Measurements from ENCODE around the gene TCTN1.
"Not testable (repeated sequence)": the region's sequence is repeated elsewhere in the genome, so short reads cannot be mapped to it uniquely, and the experiment has no call there.

Gene TCTN1

DNA sequence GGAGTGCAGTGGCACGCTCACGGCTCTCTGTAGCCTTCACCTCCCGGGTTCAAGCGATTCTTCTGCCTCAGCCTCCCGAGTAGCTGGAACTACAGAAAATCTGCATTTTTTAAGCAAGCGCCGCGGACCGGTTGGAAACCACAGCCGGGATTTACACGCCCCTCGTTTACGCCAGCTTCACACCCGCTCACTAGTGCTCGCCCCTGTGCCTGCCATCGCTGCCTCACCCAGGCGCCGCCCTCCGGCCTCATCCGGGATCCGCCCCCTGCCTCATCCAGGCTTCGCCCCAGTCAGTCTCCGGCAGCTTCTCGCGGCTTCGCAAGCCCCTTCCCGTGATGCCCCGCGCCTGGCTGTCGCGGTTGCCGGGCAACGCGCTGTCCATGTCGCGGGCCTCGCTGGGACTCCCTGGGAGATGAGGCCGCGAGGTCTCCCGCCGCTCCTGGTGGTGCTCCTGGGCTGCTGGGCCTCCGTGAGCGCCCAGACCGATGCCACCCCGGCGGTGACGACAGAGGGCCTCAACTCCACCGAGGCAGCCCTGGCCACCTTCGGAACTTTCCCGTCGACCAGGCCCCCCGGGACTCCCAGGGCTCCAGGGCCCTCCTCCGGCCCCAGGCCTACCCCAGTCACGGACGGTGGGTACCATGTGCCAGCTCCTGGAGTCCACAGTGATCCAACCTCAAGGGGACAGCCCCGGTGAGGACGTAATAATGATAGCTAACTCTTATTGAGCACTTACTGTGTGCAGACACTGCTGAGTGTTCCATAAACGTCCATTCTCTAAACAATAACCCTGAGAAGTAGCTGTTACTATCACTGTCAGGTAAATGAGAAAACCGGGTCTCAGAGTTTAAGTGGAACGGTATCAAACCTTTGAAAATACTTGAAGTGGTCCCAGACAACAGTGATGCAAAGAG lies at the start of gene TCTN1:
TSS of gene TCTN1 (plus strand) at position 359 of the 914 bp plus-strand sequence. CDS start at position 413, 54 bp downstream.
- peak; percentile 95 for DNase-seq (ENCODE audit: low read depth)

DNA sequence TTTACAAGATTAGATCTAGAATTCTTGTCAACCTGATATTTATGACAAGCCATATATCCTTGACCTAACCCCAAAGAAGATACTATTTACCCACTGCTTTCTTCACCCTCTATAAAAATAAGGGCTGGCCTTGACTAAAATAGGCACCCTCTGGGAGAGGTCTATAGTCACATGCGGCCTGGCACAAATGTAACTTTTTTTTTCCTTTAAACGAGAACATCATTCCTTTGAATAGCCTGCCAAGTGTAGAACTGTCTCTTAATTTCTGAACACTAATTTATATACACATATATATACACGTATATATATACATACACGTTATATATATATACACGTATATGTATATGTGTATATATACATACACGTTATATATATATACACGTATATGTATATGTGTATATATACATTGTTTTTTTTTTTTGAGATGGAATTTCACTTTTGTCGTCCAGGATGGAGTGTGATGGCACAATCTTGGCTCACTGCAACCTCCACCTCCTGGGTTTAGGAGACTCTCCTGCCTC lies 49.4 kb upstream of the TCTN1 start:
- DNase-seq (ENCODE audit: low read depth): peak; percentile 22

DNA sequence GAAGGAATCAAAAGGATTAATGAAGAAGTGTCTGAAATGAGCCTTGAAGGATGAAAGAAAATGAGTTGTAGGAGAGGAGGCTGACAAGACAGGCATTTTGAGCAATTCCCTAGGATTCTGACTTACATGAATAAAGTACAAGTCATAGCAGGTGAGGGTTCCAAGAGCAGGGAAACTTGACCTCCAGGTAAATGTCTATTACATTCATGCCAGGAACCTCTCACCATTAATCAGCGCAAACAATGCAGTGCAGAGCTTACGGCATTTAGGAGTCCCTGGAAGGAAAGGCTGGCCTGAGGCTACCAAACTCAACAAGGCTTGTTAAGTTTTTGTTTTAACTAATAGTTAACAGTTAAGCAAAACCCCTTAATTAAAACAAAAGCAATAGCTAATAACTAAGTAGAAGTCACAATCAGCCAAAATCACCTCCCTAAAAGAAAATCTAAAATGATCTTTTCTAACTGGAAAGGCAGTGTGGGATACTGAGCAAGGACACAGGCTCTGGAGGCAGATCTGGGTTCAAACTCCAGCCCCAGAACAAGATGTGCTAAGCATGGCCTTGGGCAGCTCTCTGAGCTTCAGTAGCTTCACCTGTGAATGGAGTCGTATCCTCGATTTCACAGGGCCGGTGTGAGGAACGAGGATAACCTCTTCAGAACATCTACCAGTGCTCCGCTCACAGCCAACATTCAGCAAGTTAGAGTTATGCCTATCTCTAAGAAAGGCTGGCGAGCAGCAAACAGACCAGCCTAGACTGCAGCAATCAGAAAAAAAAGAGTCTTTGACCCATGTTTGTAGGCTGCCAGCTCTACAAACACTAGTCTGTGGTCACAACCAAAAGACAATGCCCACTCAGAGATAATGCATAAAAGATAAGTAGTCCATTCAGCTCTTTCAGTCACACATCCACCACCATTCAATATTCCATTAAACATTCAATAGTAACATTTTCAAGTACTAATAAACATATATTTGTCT lies 47.7 kb upstream of the TCTN1 start:
- no peak for DNase-seq (ENCODE audit: low read depth)

DNA sequence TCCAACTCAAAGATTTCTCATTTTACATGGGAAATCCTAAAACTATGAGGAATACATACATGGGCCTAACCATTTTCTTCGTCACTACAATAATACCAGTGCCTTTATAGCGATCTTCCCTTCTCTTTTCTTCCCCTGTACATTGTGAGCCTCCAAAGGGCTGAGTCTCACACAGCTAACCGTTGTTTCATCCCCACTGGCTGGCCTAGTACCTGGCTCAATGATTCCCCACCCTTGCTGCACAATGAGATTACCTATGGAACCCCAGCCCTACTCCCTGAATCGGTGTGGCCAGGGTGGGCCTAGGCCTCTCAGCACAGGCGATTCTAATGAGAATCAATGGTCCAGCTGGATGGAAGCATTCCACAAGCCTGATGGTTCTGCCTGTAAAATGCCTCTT lies 46.9 kb upstream of the TCTN1 start:
- DNase-seq (ENCODE audit: low read depth): no peak

DNA sequence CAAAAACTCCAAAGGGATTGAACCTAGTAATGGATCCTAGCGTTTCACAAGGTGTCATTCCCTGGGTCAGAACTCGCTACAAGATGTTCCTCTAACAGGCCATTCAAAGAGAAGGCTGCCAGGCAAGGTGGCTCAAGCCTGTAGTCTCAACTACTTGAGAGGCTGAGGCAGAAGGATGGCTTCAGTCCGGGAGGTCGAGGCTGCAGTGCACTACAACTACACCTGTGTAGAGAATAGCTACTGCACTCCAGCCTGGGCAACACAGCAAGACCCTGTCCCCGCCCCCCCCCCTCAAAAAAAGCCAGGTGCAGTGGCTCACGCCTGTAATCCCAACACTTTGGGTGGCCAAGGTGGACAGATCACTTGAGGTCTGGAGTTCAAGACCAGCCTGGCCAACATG lies 45.2 kb upstream of the TCTN1 start:
- no peak for DNase-seq (ENCODE audit: low read depth)

DNA sequence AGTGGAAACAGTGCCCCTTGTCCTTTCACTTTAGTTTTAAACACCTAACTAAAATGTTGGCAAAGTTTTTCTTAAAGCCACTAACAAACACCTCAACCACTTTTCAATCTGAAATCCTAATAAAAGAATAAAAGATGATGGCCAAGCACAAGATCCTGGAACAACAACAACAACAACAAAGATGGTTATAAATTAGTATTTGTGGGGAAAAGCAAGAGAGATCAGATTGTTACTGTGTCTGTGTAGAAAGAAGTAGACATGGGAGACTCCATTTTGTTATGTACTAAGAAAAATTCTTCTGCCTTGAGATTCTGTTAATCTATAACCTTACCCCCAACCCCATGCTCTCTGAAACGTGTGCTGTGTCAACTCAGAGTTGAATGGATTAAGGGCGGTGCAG lies 44.1 kb upstream of the TCTN1 start:
- DNase-seq (ENCODE audit: low read depth): not testable (repeated sequence)

DNA sequence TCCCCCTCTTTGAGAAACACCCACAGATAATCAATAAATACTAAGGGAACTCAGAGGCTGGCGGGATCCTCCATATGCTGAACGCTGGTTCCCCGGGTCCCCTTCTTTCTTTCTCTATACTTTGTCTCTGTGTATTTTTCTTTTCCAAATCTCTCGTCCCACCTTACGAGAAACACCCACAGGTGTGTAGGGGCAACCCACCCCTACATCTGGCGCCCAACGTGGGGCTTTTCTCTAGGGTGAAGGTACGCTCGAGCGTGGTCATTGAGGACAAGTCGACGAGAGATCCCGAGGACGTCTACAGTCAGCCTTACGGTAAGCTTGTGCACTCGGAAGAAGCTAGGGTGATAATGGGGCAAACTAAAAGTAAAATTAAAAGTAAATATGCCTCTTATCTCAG lies 43.1 kb upstream of the TCTN1 start:
- not testable (repeated sequence) for DNase-seq (ENCODE audit: low read depth)

DNA sequence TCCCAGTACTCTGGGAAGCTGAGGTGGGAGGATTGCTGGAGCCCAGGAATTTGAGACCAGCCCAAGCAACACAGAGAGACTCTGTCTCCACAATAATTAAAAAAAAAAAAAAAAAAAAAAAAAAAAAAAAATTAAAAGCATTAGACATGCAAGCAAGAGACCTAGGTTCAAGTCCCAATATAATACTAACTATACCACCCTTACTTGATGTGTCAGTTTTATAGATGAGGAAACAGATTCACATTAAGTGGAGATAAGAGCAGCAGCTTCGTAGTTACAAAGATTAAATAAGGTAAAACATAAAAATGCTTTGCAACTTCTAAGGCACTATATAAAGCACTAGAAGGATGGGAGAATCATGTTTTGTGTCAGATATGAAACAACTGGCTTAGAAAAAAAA lies 39.9 kb upstream of the TCTN1 start:
- no peak for DNase-seq (ENCODE audit: low read depth)

DNA sequence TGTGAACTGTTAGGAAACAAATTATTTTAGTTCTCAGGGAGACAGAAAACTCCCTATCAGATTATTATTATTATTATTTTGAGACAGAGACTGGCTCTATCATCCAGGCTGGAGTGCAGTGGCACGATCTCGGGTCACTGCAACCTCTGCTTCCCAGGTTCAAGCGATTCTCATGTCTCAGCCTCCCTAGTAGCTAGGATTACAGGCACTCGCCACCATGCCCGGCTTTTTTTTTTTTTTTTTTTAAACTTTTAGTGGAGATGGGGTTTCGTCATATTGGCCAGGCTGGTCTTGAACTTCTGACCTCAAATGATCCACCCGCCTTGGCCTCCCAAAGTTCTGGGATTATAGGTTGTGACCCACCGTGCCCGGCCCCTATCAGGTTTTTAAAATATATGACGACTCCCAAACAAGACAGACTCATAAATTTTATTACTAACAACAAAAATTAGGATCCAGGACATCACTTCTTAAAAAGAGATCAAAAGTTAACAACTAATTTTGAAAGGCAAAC lies 39.2 kb upstream of the TCTN1 start:
- DNase-seq (ENCODE audit: low read depth): not testable (repeated sequence)

DNA sequence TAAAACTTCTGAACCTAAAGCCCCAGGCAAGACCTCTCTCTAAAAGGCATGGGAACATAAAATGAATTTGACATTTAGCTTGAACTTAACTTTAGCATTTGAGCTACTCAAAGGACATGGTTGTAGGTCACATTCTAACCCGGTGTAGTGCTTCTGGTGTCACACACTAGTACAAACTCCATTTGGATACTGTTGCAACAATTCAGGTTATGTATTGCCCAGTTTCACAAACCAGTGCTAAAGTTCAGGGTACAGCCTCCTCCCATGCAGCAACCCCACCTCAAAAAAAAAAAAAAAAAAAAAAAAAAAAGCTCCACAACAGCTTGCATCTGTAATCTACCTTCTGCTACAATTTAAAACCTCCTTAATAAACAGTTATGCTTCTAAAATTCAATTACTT lies 38.6 kb upstream of the TCTN1 start:
- peak; percentile 25 for DNase-seq (ENCODE audit: low read depth)

DNA sequence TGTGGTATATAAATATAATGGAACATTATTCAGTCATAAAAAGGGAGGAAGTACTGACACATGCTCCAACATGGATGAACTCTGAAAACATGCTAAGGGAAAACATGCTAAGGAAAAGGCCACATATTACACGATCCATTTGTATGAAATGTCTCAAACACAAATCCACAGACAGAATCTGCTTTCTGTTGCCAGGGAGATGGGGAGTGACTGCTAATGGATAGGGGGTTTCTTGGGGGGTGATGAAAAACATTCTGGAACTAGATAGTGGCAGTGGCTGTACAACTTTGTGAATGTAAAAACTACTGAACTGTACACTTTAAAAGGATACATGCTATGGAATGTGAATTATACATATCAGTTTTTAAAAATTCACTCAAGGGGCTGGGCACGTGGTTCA lies 37.4 kb upstream of the TCTN1 start:
- DNase-seq (ENCODE audit: low read depth): no peak

DNA sequence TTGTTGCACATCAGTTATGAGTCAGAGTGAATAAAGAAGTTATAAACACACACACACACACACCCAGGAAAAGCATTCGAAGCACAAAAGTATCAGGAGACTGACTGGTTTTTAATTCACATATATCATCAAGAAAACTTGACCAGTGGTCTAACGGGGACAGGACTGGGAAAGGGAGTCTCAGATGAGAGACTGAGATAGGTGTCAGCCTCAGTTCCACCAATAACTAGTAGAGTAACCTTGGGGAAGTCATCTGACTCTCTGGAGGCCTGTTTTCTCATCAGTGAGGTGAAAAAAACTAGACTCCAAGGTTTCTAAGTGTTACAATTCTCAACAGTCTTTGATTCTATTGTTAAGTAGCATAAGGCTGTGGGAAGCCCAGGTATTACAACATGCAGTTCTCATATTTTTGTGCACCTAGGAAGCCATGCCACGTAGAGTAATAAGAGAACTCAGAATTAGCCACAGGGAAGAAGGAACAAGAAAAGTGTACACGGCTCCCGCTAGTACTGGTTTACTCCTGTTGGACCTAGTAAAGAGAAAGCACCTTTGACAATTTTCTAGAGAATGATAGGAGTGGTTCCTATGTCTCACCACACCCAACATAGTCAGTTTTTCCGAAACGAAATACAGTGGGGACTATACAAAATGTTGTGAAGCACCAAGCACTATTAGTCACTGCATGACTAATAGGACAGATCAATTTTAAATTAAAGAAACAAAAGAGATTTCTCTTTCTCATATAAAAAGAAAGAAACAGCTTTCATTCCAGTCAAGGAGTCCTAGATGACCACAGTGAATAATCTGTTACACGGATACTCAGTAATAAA lies 35.9 kb upstream of the TCTN1 start:
- peak; percentile 83 for DNase-seq (ENCODE audit: low read depth)

DNA sequence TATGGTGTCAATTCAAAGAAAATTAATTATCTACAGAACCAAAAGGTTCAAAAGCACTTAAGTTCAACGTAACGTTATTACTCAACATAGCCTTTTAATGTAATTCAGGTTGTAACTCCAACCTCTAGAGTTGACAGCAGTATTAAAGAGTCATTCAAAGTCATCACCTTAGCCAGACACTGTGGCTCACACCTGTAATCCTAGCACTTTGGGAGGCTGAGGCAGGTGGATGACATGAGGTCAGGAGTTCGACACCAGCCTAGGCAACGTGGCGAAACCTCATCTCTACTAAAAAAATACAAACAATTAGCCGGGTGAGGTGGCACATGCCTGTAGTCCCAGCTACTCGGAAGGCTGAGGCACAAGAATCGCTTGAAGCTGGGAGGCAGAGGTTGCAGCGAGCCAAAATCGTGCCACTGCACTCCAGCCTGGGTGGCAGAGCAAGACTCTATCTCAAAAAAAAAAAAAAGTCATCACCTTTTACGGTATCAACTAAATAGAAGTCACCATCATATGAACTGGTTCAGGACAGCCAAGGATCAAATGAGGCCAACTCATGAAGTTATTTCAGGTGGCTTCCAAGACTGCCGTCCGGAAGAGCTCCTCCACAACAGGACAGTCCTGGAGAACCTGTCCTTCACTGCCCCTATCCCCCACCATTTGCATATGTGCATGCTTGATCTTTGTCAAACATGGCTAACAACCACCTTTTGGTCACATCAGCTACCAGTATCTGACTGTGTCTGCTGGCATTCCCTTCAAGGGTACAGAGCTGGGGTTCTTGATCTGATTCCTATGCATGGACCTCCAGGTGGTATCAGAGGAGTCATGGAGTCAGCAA lies 35.0 kb upstream of the TCTN1 start:
- no peak for DNase-seq (ENCODE audit: low read depth)

DNA sequence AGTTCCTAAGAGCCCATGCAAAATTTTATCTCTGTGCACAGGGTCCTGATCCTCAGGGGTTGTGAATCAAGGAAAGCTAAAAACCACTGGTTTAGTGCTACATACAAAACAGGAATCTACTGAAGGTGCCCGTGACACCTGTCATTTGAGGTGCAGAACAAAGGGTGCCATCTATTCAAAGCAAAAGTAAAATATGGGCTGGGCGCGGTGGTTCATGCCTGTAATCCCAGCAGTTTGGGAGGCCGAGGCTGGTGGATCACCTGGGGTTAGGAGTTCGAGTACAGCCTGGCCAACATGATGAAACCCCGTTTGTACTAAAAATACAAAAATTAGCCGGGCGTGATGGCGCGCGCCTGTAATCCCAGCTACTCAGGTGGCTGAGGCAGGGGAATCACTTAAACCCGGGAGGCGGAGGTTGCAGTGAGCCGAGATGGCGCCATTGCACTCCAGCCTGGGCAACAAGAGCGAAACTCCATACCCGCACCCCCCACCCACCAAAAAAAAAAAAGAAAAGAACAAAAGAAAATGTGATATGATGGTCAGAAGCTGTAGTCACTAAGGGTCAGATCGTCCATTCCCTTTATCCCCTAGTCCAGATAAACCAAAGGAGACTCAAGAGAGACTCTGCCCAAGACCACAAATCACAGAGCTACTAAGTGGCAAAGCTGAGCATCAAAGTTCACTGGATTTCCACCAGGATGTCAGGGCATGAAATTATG lies 34.2 kb upstream of the TCTN1 start:
- DNase-seq (ENCODE audit: low read depth): no peak

DNA sequence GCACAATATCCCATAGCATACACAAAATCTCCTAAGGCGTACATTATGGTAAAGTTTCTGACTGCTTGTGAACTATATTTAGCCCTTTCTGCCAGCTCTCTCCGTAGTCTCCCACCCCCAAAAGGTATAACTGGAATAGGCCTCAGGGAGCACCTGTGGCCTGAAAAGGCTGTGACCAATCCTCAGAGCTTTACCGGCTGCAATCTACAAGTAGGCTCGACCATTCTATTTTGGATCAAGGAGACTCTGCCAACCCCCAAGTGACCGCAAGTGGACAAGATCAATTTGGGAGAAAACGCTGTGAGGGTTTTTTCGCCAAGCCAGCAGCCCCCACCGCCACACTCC lies 32.0 kb upstream of the TCTN1 start:
- no peak for DNase-seq (ENCODE audit: low read depth)

DNA sequence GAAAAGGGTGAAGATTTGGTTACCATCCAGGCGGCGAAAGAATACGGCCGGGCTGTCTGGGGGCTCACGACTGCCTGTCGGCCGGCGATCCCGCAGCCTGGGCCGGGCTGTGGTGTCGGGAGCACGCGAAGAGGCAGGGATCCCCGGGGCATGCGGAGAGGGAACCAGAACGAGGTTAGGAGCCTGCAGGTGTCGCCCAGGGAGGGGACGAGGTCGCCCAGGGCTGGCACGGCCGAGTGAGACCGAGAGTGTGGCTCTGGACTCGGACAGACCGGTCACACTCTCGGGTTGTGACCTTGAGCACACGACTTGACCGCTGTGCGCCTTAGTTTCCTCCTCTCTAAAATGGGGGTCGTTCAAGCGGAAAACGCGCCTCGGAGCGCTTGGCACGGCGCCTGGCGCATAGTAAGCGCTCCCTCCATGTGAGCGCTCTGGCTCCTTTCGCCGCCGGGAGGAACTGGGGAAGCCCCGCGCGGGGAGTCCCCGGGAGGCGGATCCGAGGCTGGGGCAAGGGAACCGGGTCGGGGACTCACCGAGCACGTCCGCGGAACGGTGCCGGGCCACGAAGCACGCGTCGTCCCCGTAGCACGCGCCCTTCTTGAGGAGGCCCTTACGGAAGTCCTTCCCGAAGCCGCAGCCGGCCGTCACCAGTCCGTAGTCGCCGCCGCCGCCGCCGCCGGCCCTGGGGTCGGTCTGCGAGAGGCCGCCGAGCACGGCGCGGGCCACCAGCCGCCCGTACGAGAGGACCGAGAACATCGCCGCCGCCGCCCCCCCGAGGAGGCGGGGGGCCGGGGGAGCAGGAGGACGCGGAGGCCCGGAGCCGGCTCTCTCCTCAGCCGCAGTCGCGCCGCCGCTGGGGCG lies 31.4 kb upstream of the TCTN1 start:
- peak; percentile 39 for DNase-seq (ENCODE audit: low read depth)

DNA sequence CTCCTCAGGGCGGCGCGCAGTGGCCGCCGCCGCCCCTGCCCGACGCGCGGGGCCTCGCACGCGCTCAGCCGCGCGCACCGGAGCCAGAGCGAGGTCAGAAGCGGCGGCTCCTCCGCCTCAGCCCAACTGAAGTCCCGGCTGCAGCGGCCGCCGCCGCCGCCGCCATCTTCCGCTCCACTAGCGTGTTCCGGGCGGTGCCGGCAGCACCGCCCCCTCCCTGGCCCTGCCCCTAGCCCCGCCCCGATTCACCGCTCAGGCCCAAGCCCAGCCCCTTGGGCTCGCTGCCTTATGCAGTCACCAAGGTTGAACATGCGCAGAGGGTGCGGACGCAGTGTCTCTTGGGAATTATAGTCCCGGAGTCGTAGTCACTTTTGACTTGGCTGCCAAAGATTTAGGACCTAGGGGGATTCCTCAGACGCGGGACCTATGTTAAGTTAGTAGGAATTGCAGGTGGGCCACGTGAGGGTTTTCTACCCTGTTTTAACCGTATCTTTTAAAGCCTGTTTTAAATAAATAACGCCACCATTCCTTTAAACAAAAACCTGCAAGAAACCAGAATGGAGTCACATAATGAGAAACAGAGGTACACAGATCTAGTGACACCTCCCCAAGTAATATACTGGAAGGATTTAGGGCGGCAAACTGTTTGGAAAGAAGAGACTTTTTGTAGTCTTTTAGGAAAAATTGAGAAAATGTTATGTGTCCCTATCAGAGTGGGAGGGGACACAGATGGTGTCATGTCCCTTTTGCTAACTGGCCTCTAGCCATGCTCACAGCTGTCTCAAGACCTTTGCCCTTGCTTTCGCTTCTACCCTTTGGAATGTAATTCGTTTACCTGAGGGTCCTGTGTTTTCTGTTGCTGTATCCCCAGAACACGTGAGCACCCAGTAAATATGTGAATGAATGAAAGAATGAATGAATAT lies 30.5 kb upstream of the TCTN1 start, which contains the start of gene PPTC7:
TSS of gene PPTC7 (minus strand) at position 182 of the 923 bp plus-strand sequence. CDS start 287 bp downstream, outside the sequence.
- DNase-seq (ENCODE audit: low read depth): peak; percentile 95

Data from fibroblast of gingiva (primary cell).